Measurements from ENCODE around the gene RNASEH2B. TPM values are rescaled to one million over a fixed set of nuclear protein-coding genes. Genes with fewer than 3 reads are reported as not detected.

The RNASEH2B gene
- total RNA-seq, 1 experiment from 2014 or later = 30.8 TPM

- no peak for DNase-seq (ENCODE audit: low spot score)
Measured at GRCh38 chr13:50994651-50995050, 85.1 kb downstream of the RNASEH2B start.

GRCh38 chr13:50995854-50996253 lies 86.3 kb downstream of the RNASEH2B start:
- DNase-seq (ENCODE audit: low spot score) = no peak

- DNase-seq (ENCODE audit: low spot score) = no peak
Measured at GRCh38 chr13:50998326-50998725, 88.7 kb downstream of the RNASEH2B start.

- DNase-seq (ENCODE audit: low spot score) = no peak
Measured at GRCh38 chr13:50999641-51000040, 90.0 kb downstream of the RNASEH2B start.

GRCh38 chr13:51000061-51000460 lies 90.5 kb downstream of the RNASEH2B start:
- DNase-seq (ENCODE audit: low spot score) = no peak

- DNase-seq (ENCODE audit: low spot score) = no peak
Measured at GRCh38 chr13:51000571-51001260, 91.1 kb downstream of the RNASEH2B start.

GRCh38 chr13:51001335-51001734 lies 91.7 kb downstream of the RNASEH2B start:
- DNase-seq (ENCODE audit: low spot score) = no peak

GRCh38 chr13:51002736-51003135 lies 93.1 kb downstream of the RNASEH2B start:
- DNase-seq (ENCODE audit: low spot score) = no peak

- no peak for DNase-seq (ENCODE audit: low spot score)
Measured at GRCh38 chr13:51003642-51004041, 94.1 kb downstream of the RNASEH2B start.

- DNase-seq (ENCODE audit: low spot score) = no peak
Measured at GRCh38 chr13:51004111-51004865, 94.7 kb downstream of the RNASEH2B start.

- DNase-seq (ENCODE audit: low spot score) = no peak
Measured at GRCh38 chr13:51004918-51005460, 95.4 kb downstream of the RNASEH2B start.

- no peak for DNase-seq (ENCODE audit: low spot score)
Measured at GRCh38 chr13:51005566-51005965, 96.0 kb downstream of the RNASEH2B start.

Other genes with a start within 250 kb of the RNASEH2B start
- gene DLEU7, start 66.1 kb upstream of the RNASEH2B start, total RNA-seq (2014; rRNA removed; shearing (Covaris generic)) = not detected in 2 replicates
- gene C13orf42, start 201.5 kb downstream of the RNASEH2B start, total RNA-seq (2014; rRNA removed; shearing (Covaris generic)) = not detected in 2 replicates

Data from HT-29 (cell line).